SK-N-SH (cell line): ENCODE data around the gene EEF1AKMT3. TPM values are rescaled to one million over a fixed set of nuclear protein-coding genes. Genes with fewer than 3 reads are reported as not detected.

Experiments used
- CTCF ChIA-PET: fragments of 300-600, 350-600 bp; formaldehyde crosslinking; extraction: SDS; loops from one replicate; lab custom pipeline; 2021; lab: Yijun Ruan, JAX
- POLR2A ChIA-PET: fragments of 350-600 bp; sonication (Branson Sonifier 250); formaldehyde crosslinking; extraction: SDS; loops from one replicate; lab custom pipeline; 2020; ENCODE audit warnings: antibody characterized with exemption, inconsistent platforms; lab: Yijun Ruan, JAX
- DNase-seq: peaks from one replicate; pipeline ENCODE4 v3.0.0; 2012
- H2AFZ ChIP-seq: fragments of 200-600 bp; sonication (generic); 2 replicates; pipeline ENCODE4 v1.8.1; 2016; ENCODE audit warnings: antibody characterized with exemption, mild to moderate bottlenecking, low read depth
- H3F3A ChIP-seq: fragments of 200-600 bp; sonication (generic); replicated peaks from 2 replicates; pipeline ENCODE3; 2016; ENCODE audit warnings: antibody characterized with exemption, mild to moderate bottlenecking; ENCODE audit not compliant: insufficient read depth
- H3K27ac ChIP-seq, 2 experiments: fragments of 200-500 bp in 1 of 2; fragments of 200-600 bp in 1 of 2; sonication (Bioruptor generic) in 1 of 2; sonication (generic), shearing (Covaris generic) in 1 of 2; 2 replicates each; pipeline versions ENCODE4 v1.5.1 to v1.6.1; 2014 to 2016; ENCODE audit warnings: low read depth in 2 of 2, inconsistent platforms in 1 of 2, low read length in 1 of 2, mild to moderate bottlenecking in 1 of 2, mixed read lengths in 1 of 2
- H3K27me3 ChIP-seq: fragments of 200-600 bp; sonication (generic), shearing (Covaris generic); 2 replicates; pipeline ENCODE4 v1.6.1; 2016; ENCODE audit warnings: mixed run types; ENCODE audit not compliant: insufficient read depth
- H3K36me3 ChIP-seq, 2 experiments: fragments of 200-500 bp in 1 of 2; fragments of 200-600 bp in 1 of 2; sonication (Bioruptor generic) in 1 of 2; sonication (generic) in 1 of 2; replicated peaks in 1 of 2; 2 replicates each; pipeline versions ENCODE3 to v1.5.1; 2014 to 2016; ENCODE audit warnings: low read length in 1 of 2, mild to moderate bottlenecking in 1 of 2; ENCODE audit not compliant: insufficient read depth in 2 of 2, control insufficient read depth in 1 of 2
- H3K4me1 ChIP-seq, 2 experiments: fragments of 200-500 bp in 1 of 2; fragments of 200-600 bp in 1 of 2; sonication (Bioruptor generic) in 1 of 2; sonication (generic), shearing (Covaris generic) in 1 of 2; 2 replicates each; pipeline versions ENCODE4 v1.5.1 to v1.6.1; 2014 to 2016; ENCODE audit warnings: low read depth in 1 of 2, low read length in 1 of 2, mixed run types in 1 of 2; ENCODE audit not compliant: insufficient read depth in 2 of 2, control insufficient read depth in 1 of 2
- H3K4me2 ChIP-seq: fragments of 200-600 bp; sonication (generic), shearing (Covaris generic); 2 replicates; pipeline ENCODE4 v1.6.1; 2017; ENCODE audit warnings: mixed run types
- H3K4me3 ChIP-seq, 2 experiments: fragments of 200-500 bp in 1 of 2; fragments of 200-600 bp in 1 of 2; sonication (Bioruptor generic) in 1 of 2; sonication (generic), shearing (Covaris generic) in 1 of 2; 2 replicates each; pipeline versions ENCODE4 v1.5.1 to v1.8.1; 2014 to 2016; ENCODE audit warnings: low read depth in 2 of 2, inconsistent platforms in 1 of 2, low read length in 1 of 2, mild to moderate bottlenecking in 1 of 2, mixed read lengths in 1 of 2, moderate library complexity in 1 of 2
- H3K79me2 ChIP-seq: fragments of 200-600 bp; sonication (generic); 2 replicates; pipeline ENCODE4 v1.8.1; 2017; ENCODE audit warnings: mild to moderate bottlenecking; ENCODE audit not compliant: insufficient read depth
- H3K9ac ChIP-seq: fragments of 200-600 bp; sonication (generic); 2 replicates; pipeline ENCODE4 v1.6.1; 2017; ENCODE audit warnings: mixed run types
- H3K9me2 ChIP-seq: fragments of 200-600 bp; sonication (generic); 2 replicates; pipeline ENCODE4 v1.6.1; 2017; ENCODE audit warnings: mixed run types
- H3K9me3 ChIP-seq: fragments of 200-600 bp; sonication (generic); 2 replicates; pipeline ENCODE4 v1.6.1; 2017; ENCODE audit warnings: mixed run types, mild to moderate bottlenecking, moderate library complexity
- H4K20me1 ChIP-seq: fragments of 200-600 bp; sonication (generic); 2 replicates; pipeline ENCODE4 v1.6.1; 2017; ENCODE audit warnings: mild to moderate bottlenecking, mixed run types; ENCODE audit not compliant: insufficient read depth
- CHD2 ChIP-seq: fragments of 150-350 bp; IDR thresholded peaks from 2 replicates; pipeline ENCODE4 v1.6.1; 2018; ENCODE audit warnings: low read length; ENCODE audit not compliant: partially characterized antibody
- ELF1 ChIP-seq: IDR thresholded peaks from 2 replicates; pipeline ENCODE4 v1.4.0; 2012
- EP300 ChIP-seq, 2 experiments: IDR thresholded peaks; 2 replicates each; pipeline versions ENCODE4 v1.4.0 to v1.6.1; 2012; ENCODE audit warnings: borderline replicate concordance in 1 of 2, low read depth in 1 of 2, low read length in 1 of 2
- EZH2phosphoT487 ChIP-seq: fragments of 200-600 bp; sonication (generic); IDR thresholded peaks from 2 replicates; pipeline ENCODE4 v1.6.1; 2017; ENCODE audit warnings: low read depth, mixed run types, mild to moderate bottlenecking, antibody characterized with exemption, moderate library complexity, borderline replicate concordance
- FOSL2 ChIP-seq: IDR thresholded peaks from 2 replicates; pipeline ENCODE4 v1.4.0; 2012; ENCODE audit warnings: low read depth, mild to moderate bottlenecking, moderate library complexity, borderline replicate concordance
- FOXM1 ChIP-seq: IDR thresholded peaks from 2 replicates; pipeline ENCODE4 v1.4.0; 2012; ENCODE audit warnings: low read depth, mild to moderate bottlenecking
- GABPA ChIP-seq: IDR thresholded peaks from 2 replicates; pipeline ENCODE4 v1.4.0; 2012; ENCODE audit warnings: low read depth, mild to moderate bottlenecking
- JUND ChIP-seq: IDR thresholded peaks from 2 replicates; pipeline ENCODE4 v1.4.0; 2012
- MAX ChIP-seq: IDR thresholded peaks from 2 replicates; pipeline ENCODE4 v1.4.0; 2012; ENCODE audit warnings: low read depth
- MXI1 ChIP-seq: IDR thresholded peaks from 2 replicates; pipeline ENCODE4 v1.6.1; 2012; ENCODE audit warnings: mild to moderate bottlenecking, low read depth, low read length, improper control_type of control experiment
- POLR2AphosphoS5 ChIP-seq: IDR thresholded peaks from 2 replicates; pipeline ENCODE4 v1.6.1; 2012; ENCODE audit warnings: low read depth, low read length
- RAD21 ChIP-seq: IDR thresholded peaks from 2 replicates; pipeline ENCODE4 v1.6.1; 2012; ENCODE audit warnings: mild to moderate bottlenecking, low read length
- RCOR1 ChIP-seq: fragments of 150-350 bp; IDR thresholded peaks from 2 replicates; pipeline ENCODE4 v1.6.1; 2017; ENCODE audit warnings: antibody characterized with exemption, low read length
- TEAD4 ChIP-seq: IDR thresholded peaks from 2 replicates; pipeline ENCODE4 v1.4.0; 2012; ENCODE audit warnings: mild to moderate bottlenecking, borderline replicate concordance; ENCODE audit not compliant: insufficient read depth
- USF1 ChIP-seq: IDR thresholded peaks from 2 replicates; pipeline ENCODE4 v1.4.0; 2012; ENCODE audit warnings: low read depth, borderline replicate concordance
- YY1 ChIP-seq: IDR thresholded peaks from 2 replicates; pipeline ENCODE4 v1.4.0; 2012; ENCODE audit warnings: low read depth, mild to moderate bottlenecking
- ZBTB33 ChIP-seq: IDR thresholded peaks from 2 replicates; pipeline ENCODE4 v1.4.0; 2012; ENCODE audit warnings: low read depth, borderline replicate concordance
- WGBS: methylation state at CpG from one replicate; pipeline ENCODE4 v1.1.6; 2017; ENCODE audit warnings: low lambda C conversion rate; 5-methylcytosine and 5-hydroxymethylcytosine counted together
- polyA plus RNA-seq, 3 experiments: library from polyadenylated mRNA; depleted of rRNA; stranded (reverse); fragments of >200 nt; gene quantifications; 2 replicates each; pipeline ENCODE4 v1.2.3, GENCODE V29; 2012

The EEF1AKMT3 gene
- polyA plus RNA-seq, 1 of the 3 experiments (the other 2 are of a cell fraction): 10.3 TPM

GRCh38 chr12:57734591-57734990 lies 37.8 kb upstream of the EEF1AKMT3 start:
- ChIA-PET CTCF (interaction anchor here (1.0 to 7.1 kb wide), 9 partner anchors 11 to 276 kb away, joined by 3 to 133 read pairs (median 9); partner anchors contain the start of genes B4GALNT1, GLI1 and OS9), POLR2A (interaction anchor here (2.6 to 2.9 kb wide), 2 partner anchors 9 to 10 kb away, joined by 17 to 21 read pairs; partner anchors contain the start of gene TSPAN31)
- Histone ChIP-seq H3K27ac (no peak overlapping the region), H4K20me1 (no peaks in the 10 kb centered on the region), H3F3A (peaks cover 18% of the 10 kb centered on the region), H2AFZ (no peak overlapping the region), H3K9me3 (no peaks in the 10 kb centered on the region), H3K9me2 (no peaks in the 10 kb centered on the region), H3K36me3 (peaks cover 0 to 14% of the 10 kb centered on the region in 2 experiments), H3K4me2 (no peak overlapping the region), H3K9ac (no peak overlapping the region), H3K27me3 (no peaks in the 10 kb centered on the region), H3K4me1 (peaks cover 0 to 29% of the 10 kb centered on the region in 2 experiments; a peak in 2 of 4 replicates), H3K79me2 (no peaks in the 10 kb centered on the region), H3K4me3 (no peak overlapping the region)
- TF ChIP-seq GABPA: no peak
- TF ChIP-seq JUND: no peak
- TF ChIP-seq POLR2AphosphoS5: no peak
- no peak for TF ChIP-seq MAX
- no peak for TF ChIP-seq TEAD4
- no peak for TF ChIP-seq USF1
- no peak for TF ChIP-seq RAD21
- TF ChIP-seq RCOR1: no peak
- TF ChIP-seq YY1: no peak
- no peak for TF ChIP-seq CHD2
- no peak for TF ChIP-seq ZBTB33
- TF ChIP-seq FOXM1: no peak
- no peak for TF ChIP-seq ELF1
- TF ChIP-seq EP300 (IDR thresholded peaks at IDR 0.05; ENCODE audit: borderline replicate concordance in 1 of 2, low read depth in 1 of 2, low read length in 1 of 2): no peak
- no peak for TF ChIP-seq MXI1
- no peak for TF ChIP-seq FOSL2
- no peak for TF ChIP-seq EZH2phosphoT487
- no peak for DNase-seq
- WGBS: 89% methylated on average over 4 of the region's 4 CpGs
